ENCODE measurements around the gene FASTKD1. TPM values are rescaled to one million over a fixed set of nuclear protein-coding genes. Genes with fewer than 3 reads are reported as not detected.
"Not testable (repeated sequence)": the region's sequence is repeated elsewhere in the genome, so short reads cannot be mapped to it uniquely, and the experiment has no call there.

Gene FASTKD1
- total RNA-seq, 1 donor from 2014 or later, result 30.1 TPM

DNA sequence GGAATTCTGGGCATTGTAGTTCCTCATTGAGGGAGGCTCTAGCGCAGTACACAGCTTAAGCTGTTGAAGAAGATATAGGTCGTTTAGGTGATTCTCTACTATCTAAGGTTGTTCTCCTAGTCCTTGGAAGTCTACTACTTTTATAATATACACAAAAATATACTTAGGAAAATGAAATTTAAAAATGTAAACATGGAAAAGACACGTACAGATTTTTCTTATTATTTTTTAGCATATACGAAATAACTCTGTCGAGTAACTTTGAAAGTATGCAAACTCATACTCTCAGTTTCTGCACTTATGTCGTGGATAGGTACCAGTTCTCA, 272 bp upstream of the FASTKD1 start:
- Mint-ChIP-seq H3K27me3 (ENCODE audit: low read depth) (peaks cover 11% of the 10 kb centered on the region), H3K4me1 (peaks cover 16% of the 10 kb centered on the region), H3K9me3 (no peaks in the 10 kb centered on the region), H3K36me3 (no peaks in the 10 kb centered on the region), H3K4me3 (peak overlapping the region; percentile 92), H3K27ac (peak overlapping the region; percentile 89)
- DNase-seq (ENCODE audit: low spot score in 2 of 2, unreplicated experiment in 2 of 2), result no peak
- TF ChIP-seq, protein P1, sequence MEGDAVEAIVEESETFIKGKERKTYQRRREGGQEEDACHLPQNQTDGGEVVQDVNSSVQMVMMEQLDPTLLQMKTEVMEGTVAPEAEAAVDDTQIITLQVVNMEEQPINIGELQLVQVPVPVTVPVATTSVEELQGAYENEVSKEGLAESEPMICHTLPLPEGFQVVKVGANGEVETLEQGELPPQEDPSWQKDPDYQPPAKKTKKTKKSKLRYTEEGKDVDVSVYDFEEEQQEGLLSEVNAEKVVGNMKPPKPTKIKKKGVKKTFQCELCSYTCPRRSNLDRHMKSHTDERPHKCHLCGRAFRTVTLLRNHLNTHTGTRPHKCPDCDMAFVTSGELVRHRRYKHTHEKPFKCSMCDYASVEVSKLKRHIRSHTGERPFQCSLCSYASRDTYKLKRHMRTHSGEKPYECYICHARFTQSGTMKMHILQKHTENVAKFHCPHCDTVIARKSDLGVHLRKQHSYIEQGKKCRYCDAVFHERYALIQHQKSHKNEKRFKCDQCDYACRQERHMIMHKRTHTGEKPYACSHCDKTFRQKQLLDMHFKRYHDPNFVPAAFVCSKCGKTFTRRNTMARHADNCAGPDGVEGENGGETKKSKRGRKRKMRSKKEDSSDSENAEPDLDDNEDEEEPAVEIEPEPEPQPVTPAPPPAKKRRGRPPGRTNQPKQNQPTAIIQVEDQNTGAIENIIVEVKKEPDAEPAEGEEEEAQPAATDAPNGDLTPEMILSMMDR (IDR thresholded peaks at IDR 0.05; ENCODE audit: unreplicated experiment), result no peak

DNA sequence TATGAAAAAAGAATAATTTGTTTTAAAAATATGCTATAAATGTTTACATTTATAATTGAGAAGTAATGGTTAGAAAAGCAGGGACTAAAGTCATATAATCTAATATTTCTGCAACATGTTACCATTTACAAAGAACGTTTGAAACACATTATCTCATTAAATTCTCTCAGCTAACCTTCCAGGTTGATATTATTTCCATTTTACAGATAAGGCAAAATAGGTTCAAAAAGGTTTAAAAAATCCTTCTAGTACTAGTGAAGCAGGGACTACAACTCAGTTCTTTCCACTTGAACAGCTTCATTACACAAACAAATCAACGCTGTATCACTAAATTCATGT, 875 bp downstream of the FASTKD1 start:
- Mint-ChIP-seq H3K27me3 (ENCODE audit: low read depth) (peaks cover 5% of the 10 kb centered on the region), H3K4me1 (peaks cover 16% of the 10 kb centered on the region), H3K27ac (peak overlapping the region; percentile 89), H3K9me3 (no peaks in the 10 kb centered on the region), H3K36me3 (no peaks in the 10 kb centered on the region), H3K4me3 (peak overlapping the region; percentile 92)
- TF ChIP-seq, protein P1 (IDR thresholded peaks at IDR 0.05; ENCODE audit: unreplicated experiment), result no peak
- DNase-seq (ENCODE audit: low spot score in 2 of 2, unreplicated experiment in 2 of 2), result no peak

DNA sequence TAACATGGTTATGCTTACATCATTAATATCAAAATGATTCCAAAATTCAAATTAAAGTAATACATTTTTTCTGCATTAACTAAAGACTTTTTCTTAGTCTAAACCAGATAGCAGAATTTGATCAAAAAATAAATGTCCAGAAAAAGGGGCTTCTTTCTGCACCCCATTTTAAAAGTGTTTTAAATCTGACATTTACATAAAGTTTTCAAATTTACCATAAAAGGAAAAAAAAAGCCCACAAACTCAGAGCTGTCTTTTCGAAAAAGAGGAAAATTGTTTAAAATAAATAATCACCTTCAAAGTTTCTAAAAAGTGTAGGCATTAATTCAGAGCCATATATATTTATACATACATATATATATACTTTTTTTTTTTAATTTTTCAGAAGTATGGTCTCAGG, 1.5 kb downstream of the FASTKD1 start:
- Mint-ChIP-seq H3K4me3 (no peak overlapping the region), H3K36me3 (no peaks in the 10 kb centered on the region)
- DNase-seq (ENCODE audit: low spot score in 2 of 2, unreplicated experiment in 2 of 2), result no peak

DNA sequence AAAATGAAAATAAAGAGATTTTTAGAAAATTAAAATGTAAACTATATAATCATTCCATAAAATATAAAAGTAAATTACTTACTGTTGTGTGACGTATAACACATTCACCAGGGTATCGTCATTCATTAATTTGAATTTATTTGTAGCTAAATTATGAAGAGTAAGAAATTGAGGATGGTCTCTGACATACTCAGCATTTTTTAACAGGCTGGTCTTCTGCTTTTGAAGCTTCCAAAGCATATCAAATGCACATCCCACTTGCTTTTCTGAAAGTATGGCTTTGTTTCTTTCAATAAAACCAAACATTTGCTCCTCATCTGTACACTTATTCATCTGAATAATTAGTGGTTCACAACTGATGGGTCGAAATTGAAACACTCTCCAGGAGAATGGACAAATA, 2.1 kb downstream of the FASTKD1 start:
- TF ChIP-seq, protein P1 (IDR thresholded peaks at IDR 0.05; ENCODE audit: unreplicated experiment), result no peak
- no peak for DNase-seq (ENCODE audit: low spot score in 2 of 2, unreplicated experiment in 2 of 2)
- Mint-ChIP-seq H3K36me3 (no peaks in the 10 kb centered on the region), H3K27ac (no peak overlapping the region), H3K27me3 (ENCODE audit: low read depth) (peaks cover under 1% of the 10 kb centered on the region), H3K4me1 (peaks cover 16% of the 10 kb centered on the region), H3K9me3 (no peaks in the 10 kb centered on the region), H3K4me3 (no peak overlapping the region)

More for the DNA sequence above, 1.5 kb downstream of the FASTKD1 start:
- Mint-ChIP-seq H3K27ac (no peak overlapping the region), H3K27me3 (ENCODE audit: low read depth) (peaks cover 2% of the 10 kb centered on the region), H3K4me1 (peaks cover 16% of the 10 kb centered on the region), H3K9me3 (no peaks in the 10 kb centered on the region)
- TF ChIP-seq, protein P1 (IDR thresholded peaks at IDR 0.05; ENCODE audit: unreplicated experiment), result no peak

DNA sequence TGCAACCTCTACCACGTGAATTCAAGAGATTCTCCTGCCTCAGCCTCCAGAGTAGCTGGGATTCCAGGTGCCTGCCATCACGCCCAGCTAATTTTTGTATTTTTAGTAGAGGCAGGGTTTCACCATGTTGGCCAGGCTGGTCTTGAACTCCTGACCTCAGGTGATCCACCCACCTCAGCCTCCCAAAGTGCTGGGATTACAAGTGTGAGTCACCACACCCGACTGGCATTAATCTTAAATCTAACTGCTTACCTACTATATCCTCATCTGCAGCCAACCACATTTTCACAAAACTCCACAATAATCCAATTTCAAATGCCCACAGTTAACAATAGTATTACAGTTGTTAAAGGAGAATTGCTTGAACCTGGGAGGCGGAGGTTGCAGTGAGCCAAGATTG, 2.9 kb downstream of the FASTKD1 start:
- not testable (repeated sequence) for H3K27me3 Mint-ChIP-seq (ENCODE audit: low read depth); DNase-seq (ENCODE audit: low spot score in 2 of 2, unreplicated experiment in 2 of 2); H3K9me3 Mint-ChIP-seq; H3K27ac Mint-ChIP-seq; H3K4me3 Mint-ChIP-seq; H3K36me3 Mint-ChIP-seq
- peaks cover 16% of the 10 kb centered on the region for H3K4me1 Mint-ChIP-seq

DNA sequence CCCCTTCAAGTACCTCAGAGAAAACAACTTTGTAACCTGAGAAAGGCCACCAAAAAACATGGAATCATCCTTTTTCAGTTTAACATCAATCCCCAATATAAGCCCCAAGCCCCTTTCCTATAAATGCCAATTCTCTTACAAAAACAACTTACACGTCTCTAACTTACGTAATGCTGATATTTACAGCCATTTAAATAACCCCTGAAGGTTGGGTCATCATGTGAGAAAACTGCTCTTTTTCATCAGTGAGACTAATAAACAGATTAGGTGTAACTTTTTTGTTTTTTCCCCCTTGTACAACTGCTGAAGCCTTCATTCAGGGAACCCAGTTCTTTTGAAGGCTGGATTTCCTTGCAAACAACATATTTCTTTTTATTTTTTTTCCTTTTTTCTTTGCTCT, 3.7 kb downstream of the FASTKD1 start:
- Mint-ChIP-seq H3K27ac (no peak overlapping the region), H3K36me3 (peaks cover 6% of the 10 kb centered on the region), H3K4me3 (no peak overlapping the region), H3K9me3 (peaks cover 3% of the 10 kb centered on the region), H3K4me1 (peaks cover 16% of the 10 kb centered on the region), H3K27me3 (ENCODE audit: low read depth) (no peaks in the 10 kb centered on the region)
- no peak for DNase-seq (ENCODE audit: low spot score in 2 of 2, unreplicated experiment in 2 of 2)
- TF ChIP-seq, protein P1 (IDR thresholded peaks at IDR 0.05; ENCODE audit: unreplicated experiment), result no peak
